ENCODE results near the gene HRH4.

HRH4 gene

GRCh38 chr18:24460388-24460787, at the start of gene HRH4:
TSS of gene HRH4 (plus strand) at chr18:24460637. CDS start at chr18:24460729, 92 bp downstream.
- in situ Hi-C loops (cut with HindIII; ENCODE audit: low sequenced_read_pairs), result loop anchor here (5.0 kb wide), 1 partner anchor 38 kb away; no protein-coding TSS in a partner anchor

- in situ Hi-C loops (cut with HindIII; ENCODE audit: low sequenced_read_pairs), result no loop called here
Measured at GRCh38 chr18:24413148-24413547, 47.3 kb upstream of the HRH4 start.

GRCh38 chr18:24414349-24415003, 46.0 kb upstream of the HRH4 start:
- in situ Hi-C loops (cut with HindIII; ENCODE audit: low sequenced_read_pairs), result no loop called here

GRCh38 chr18:24417480-24417879, 43.0 kb upstream of the HRH4 start:
- in situ Hi-C loops (cut with HindIII; ENCODE audit: low sequenced_read_pairs), result no loop called here

DNA sequence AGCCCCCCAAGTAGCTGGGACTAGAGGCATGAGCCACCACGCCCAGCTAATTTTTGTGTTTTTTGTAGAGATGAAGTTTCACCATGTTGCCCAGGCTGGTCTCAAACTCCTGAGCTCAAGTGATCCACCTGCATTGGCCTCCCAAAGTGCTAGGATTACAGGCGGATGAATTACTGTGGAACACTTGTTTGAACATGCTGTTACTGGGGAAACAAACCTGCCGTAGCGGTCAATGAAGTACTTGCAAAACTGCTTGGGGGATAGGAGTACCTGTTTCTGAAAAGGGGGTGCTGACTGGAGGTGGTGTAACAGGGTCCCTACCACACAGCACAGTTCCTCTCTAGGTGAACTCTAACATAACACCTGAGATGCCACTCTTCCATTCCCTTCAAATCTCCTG, 39.9 kb upstream of the HRH4 start:
- in situ Hi-C loops (cut with HindIII; ENCODE audit: low sequenced_read_pairs), result loop anchor here (5.0 kb wide), 1 partner anchor 42 kb away; the partner anchor contains the start of gene HRH4

DNA sequence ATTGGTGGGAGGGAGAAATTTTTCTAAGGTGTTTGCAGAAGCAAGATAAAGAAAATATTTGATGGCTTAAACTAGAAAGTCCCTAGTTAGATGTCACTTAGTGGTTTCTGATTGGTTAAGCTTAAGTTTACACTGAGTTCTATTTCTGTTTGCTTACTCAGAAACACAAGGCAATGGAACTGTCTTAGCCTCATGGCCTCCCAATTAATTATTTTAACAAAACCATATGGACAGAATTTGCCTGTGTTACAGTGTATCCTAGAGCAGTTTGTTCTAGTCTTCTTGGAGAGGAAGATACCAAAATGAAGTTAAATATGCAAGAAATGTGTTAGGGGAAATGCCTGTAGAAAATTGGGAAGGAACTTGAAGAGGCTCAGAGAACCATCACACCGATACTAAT, 38.6 kb upstream of the HRH4 start:
- in situ Hi-C loops (cut with HindIII; ENCODE audit: low sequenced_read_pairs), result loop anchor here (5.0 kb wide), 1 partner anchor 40 kb away; the partner anchor contains the start of gene HRH4

DNA sequence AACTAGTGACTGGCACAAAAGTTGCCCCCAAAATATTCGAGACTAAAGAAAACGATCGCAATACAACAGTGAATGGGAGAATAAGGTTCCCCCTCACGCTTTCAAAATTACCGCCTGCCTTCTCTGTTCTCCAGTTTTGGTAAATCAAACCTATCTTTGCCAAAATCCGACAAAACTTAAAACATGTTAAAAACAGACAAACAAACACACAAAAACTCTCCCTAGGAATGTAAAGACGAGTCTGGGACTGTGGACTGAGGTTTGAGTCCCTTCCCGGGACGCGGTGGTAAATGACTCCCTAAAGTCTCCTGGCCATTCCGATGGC, 34.4 kb upstream of the HRH4 start:
- in situ Hi-C loops (cut with HindIII; ENCODE audit: low sequenced_read_pairs), result no loop called here

DNA sequence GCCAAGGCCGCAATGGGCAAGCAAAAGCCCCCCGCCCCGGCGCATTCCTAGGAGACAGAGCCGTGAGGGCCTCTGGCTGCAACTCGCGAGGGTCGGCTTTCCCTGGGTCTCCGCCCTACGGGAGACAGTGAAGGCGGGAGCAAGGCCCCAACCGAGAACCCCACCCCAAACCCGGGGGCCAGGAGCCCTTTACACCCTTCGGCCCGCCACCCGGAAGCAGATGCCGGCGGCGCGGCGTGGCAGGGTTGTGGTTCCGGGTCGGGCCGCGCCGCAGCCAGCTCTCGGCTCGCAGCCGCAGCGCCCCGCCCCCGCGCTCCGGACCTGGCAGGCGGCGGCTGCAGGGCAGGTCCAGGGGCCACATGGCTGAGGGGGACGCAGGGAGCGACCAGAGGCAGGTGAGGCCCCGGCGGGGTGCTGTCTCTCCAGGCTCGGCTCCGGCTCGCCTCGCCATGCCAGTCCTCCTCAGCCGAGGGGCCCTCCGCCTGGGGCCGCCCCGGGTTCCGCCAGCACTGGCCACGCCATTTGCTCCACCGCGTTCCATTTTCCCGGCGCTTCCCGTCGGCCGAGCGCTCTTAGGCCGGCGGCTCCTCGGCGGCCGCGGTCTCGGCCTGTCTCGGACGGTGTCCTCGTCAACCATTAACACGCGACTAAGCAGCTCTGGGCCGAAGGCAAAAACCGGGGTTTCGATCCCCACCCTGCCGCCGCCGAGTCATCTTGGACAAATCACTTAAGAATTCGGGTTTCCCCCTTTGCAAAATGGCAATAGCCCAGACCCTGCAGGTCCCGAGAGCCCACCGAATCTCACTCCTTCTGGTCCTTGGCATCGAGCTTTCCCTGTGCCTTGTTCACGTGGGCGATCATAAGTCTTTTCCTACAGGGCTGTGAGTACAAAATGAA, 33.8 kb upstream of the HRH4 start, which contains the start of gene IMPACT:
Gene IMPACT, plus strand, starts transcription at position 273 of the 897 bp plus-strand sequence. Its CDS starts 87 bp downstream, at position 360.
- in situ Hi-C loops (cut with HindIII; ENCODE audit: low sequenced_read_pairs), result no loop called here

GRCh38 chr18:24427484-24427883, 33.0 kb upstream of the HRH4 start:
- in situ Hi-C loops (cut with HindIII; ENCODE audit: low sequenced_read_pairs), result no loop called here

- in situ Hi-C loops (cut with HindIII; ENCODE audit: low sequenced_read_pairs), result no loop called here
Measured at GRCh38 chr18:24428709-24429108, 31.7 kb upstream of the HRH4 start.

- in situ Hi-C loops (cut with HindIII; ENCODE audit: low sequenced_read_pairs), result no loop called here
Measured at GRCh38 chr18:24429188-24429587, 31.2 kb upstream of the HRH4 start.

DNA sequence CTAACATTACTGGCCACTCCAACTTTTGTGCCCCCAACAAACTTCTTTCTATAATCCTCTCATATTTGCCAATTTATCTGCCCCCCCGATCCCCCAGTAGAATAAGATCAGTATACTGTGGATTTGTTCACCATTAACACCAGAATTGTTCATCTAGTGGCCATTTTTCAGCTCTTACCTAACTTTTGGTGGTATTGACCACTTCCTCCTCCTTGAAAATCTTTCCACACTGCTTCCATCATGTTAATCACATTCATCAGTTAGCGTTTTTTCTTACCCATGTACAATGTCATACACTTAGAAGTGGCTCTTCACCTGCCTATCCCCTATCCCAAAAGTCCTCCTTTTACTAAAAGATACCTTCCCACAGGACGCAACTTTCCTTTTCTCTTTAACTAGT, 27.8 kb upstream of the HRH4 start:
- in situ Hi-C loops (cut with HindIII; ENCODE audit: low sequenced_read_pairs), result no loop called here

- in situ Hi-C loops (cut with HindIII; ENCODE audit: low sequenced_read_pairs), result no loop called here
Measured at GRCh38 chr18:24436939-24437338, 23.5 kb upstream of the HRH4 start.

- in situ Hi-C loops (cut with HindIII; ENCODE audit: low sequenced_read_pairs), result no loop called here
Measured at GRCh38 chr18:24443870-24444269, 16.6 kb upstream of the HRH4 start.

DNA sequence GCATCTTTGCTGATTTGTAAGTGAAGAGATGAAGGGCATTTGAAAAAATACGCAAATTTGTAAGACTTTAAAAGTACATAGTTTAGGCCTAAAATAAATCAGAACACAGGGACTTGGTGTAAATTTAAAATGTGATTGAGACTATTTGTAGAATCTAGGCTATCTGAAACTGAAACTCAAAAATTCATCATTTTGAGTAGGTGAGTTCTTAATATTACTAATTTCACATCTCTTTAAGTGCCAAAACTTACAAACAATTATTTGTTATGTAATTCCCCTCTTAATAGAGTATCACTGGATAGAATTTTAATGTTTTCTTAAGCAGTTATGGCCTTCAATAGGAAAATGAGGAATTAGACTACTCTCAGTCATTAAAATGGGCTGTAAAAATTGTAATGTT, 14.0 kb upstream of the HRH4 start:
- in situ Hi-C loops (cut with HindIII; ENCODE audit: low sequenced_read_pairs), result no loop called here

GRCh38 chr18:24446953-24447538, 13.4 kb upstream of the HRH4 start:
- in situ Hi-C loops (cut with HindIII; ENCODE audit: low sequenced_read_pairs), result no loop called here

DNA sequence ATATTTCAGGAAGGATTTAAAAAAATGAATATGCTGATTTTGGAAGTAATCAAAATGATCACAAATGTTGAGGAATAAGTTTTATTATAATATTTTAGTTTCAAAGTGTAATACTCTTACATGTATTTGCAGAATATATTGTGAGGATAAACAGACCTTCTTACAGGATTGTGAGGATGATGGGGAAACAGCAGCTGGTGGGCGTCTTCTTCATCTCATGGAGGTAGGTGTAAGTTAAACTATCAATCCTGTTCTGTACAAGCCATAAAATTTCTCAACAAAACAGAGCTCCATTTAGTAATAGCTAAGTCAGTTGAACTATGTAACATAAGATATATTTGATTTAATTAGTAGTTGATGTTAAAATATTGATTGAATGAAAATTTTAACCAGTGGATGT, 12.5 kb upstream of the HRH4 start:
- in situ Hi-C loops (cut with HindIII; ENCODE audit: low sequenced_read_pairs), result no loop called here

DNA sequence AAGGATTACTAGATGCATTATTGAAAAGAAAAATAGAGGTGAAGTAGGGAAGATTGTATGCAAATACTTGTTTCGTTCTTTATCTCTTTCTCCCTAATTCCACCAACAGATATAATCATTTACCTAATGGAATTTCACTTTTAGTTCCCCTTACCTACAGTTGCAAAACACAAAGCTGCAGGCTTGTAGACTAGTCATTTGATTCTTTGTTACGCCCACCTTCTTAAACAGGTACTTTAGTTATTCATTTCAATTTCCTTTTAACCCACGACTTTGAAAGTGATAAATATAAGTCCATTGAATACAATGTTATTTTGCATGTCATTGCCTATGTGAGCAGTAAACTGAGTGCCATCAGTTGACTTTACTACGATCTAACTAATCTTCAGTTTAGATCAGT, 3.9 kb upstream of the HRH4 start:
- in situ Hi-C loops (cut with HindIII; ENCODE audit: low sequenced_read_pairs), result no loop called here

GRCh38 chr18:24459772-24460171, 665 bp upstream of the HRH4 start:
- in situ Hi-C loops (cut with HindIII; ENCODE audit: low sequenced_read_pairs), result loop anchor here (5.0 kb wide), 1 partner anchor 37 kb away; no protein-coding TSS in a partner anchor

GRCh38 chr18:24461996-24462395, 1.6 kb downstream of the HRH4 start:
- in situ Hi-C loops (cut with HindIII; ENCODE audit: low sequenced_read_pairs), result loop anchor here (5.0 kb wide), 1 partner anchor 40 kb away; no protein-coding TSS in a partner anchor

Measured in endothelial cell of hepatic sinusoid (primary cell).